H9 (cell line): Measurements from ENCODE around the gene CCDC170. TPM values are rescaled to one million over a fixed set of nuclear protein-coding genes. Genes with fewer than 3 reads are reported as not detected.
A peak's percentile ranks its signal among the peaks of the same experiment; 100 is the strongest.

ENCODE experiments used
- DNase-seq: peaks from one replicate; pipeline ENCODE4 v3.0.0-alpha.2; 2017
- H2AFZ ChIP-seq: one replicate; pipeline ENCODE4 v1.6.1; 2013; ENCODE audit warnings: mild to moderate bottlenecking, low read length, control low read depth, moderate library complexity
- H2AK5ac ChIP-seq: 2 replicates; pipeline ENCODE4 v1.6.1; 2013; ENCODE audit warnings: low read length, control low read depth, mixed read lengths; ENCODE audit not compliant: insufficient read length
- H2BK120ac ChIP-seq: one replicate; pipeline ENCODE4 v1.6.1; 2013; ENCODE audit warnings: low read depth, mild to moderate bottlenecking, low read length, control low read depth, inconsistent platforms; ENCODE audit not compliant: poor library complexity, severe bottlenecking
- H2BK12ac ChIP-seq: 2 replicates; pipeline ENCODE4 v1.6.1; 2013; ENCODE audit warnings: low read length, control low read depth, mixed read lengths, low read depth; ENCODE audit not compliant: insufficient read length
- H2BK15ac ChIP-seq: 2 replicates; pipeline ENCODE4 v1.6.1; 2013; ENCODE audit warnings: low read depth, low read length, control low read depth
- H2BK20ac ChIP-seq: one replicate; pipeline ENCODE4 v1.6.1; 2013; ENCODE audit warnings: low read depth, mild to moderate bottlenecking, low read length, control low read depth, inconsistent platforms; ENCODE audit not compliant: poor library complexity, severe bottlenecking
- H2BK5ac ChIP-seq: 2 replicates; pipeline ENCODE4 v1.6.1; 2013; ENCODE audit warnings: low read length, control low read depth, mixed read lengths; ENCODE audit not compliant: insufficient read length
- H3K14ac ChIP-seq: 2 replicates; pipeline ENCODE4 v1.6.1; 2013; ENCODE audit warnings: low read length, control low read depth; ENCODE audit not compliant: insufficient read depth
- H3K18ac ChIP-seq: 2 replicates; pipeline ENCODE4 v1.6.1; 2013; ENCODE audit warnings: low read depth, mild to moderate bottlenecking, mixed read lengths, low read length, control low read depth; ENCODE audit not compliant: insufficient read length
- H3K23ac ChIP-seq: 2 replicates; pipeline ENCODE4 v1.6.1; 2013; ENCODE audit warnings: low read length, control low read depth, mixed read lengths, low read depth; ENCODE audit not compliant: insufficient read length
- H3K23me2 ChIP-seq: 2 replicates; pipeline ENCODE4 v1.6.1; 2013; ENCODE audit warnings: low read depth, mild to moderate bottlenecking, mixed read lengths, low read length, control low read depth; ENCODE audit not compliant: insufficient read length, poor library complexity, severe bottlenecking
- H3K27ac ChIP-seq: 2 replicates; pipeline ENCODE4 v1.5.1; 2013; ENCODE audit warnings: low read length, control low read depth, mixed read lengths, low read depth; ENCODE audit not compliant: insufficient read length
- H3K27me3 ChIP-seq: 2 replicates; pipeline ENCODE4 v1.6.1; 2013; ENCODE audit warnings: low read length, control low read depth, inconsistent platforms; ENCODE audit not compliant: insufficient read depth
- H3K4ac ChIP-seq: 2 replicates; pipeline ENCODE4 v1.6.1; 2013; ENCODE audit warnings: low read depth, mild to moderate bottlenecking, control low read depth, inconsistent platforms, low read length, moderate library complexity
- H3K4me1 ChIP-seq: 2 replicates; pipeline ENCODE4 v1.6.1; 2013; ENCODE audit warnings: low read length, control low read depth, inconsistent platforms; ENCODE audit not compliant: insufficient read depth
- H3K4me2 ChIP-seq: 2 replicates; pipeline ENCODE4 v1.6.1; 2013; ENCODE audit warnings: low read length, control low read depth, mixed read lengths; ENCODE audit not compliant: insufficient read length, insufficient read depth
- H3K56ac ChIP-seq: 2 replicates; pipeline ENCODE4 v1.6.1; 2013; ENCODE audit warnings: low read depth, mild to moderate bottlenecking, mixed read lengths, low read length, control low read depth; ENCODE audit not compliant: insufficient read length
- H3K79me1 ChIP-seq: 2 replicates; pipeline ENCODE4 v1.6.1; 2013; ENCODE audit warnings: low read depth, mild to moderate bottlenecking, moderate library complexity, low read length, control low read depth, inconsistent platforms; ENCODE audit not compliant: insufficient read depth, poor library complexity, severe bottlenecking
- H3K79me2 ChIP-seq: 2 replicates; pipeline ENCODE4 v1.6.1; 2013; ENCODE audit warnings: low read length, control low read depth, inconsistent platforms; ENCODE audit not compliant: insufficient read depth
- H3K9ac ChIP-seq: 2 replicates; pipeline ENCODE4 v1.6.1; 2013; ENCODE audit warnings: low read length, control low read depth, mixed read lengths; ENCODE audit not compliant: insufficient read length; ENCODE audit errors: extremely low read depth
- H3K9me3 ChIP-seq: one replicate; pipeline ENCODE4 v1.6.1; 2013; ENCODE audit warnings: low read depth, low read length, inconsistent platforms; ENCODE audit not compliant: control insufficient read depth
- H3T11ph ChIP-seq: one replicate; pipeline ENCODE4 v1.6.1; 2013; ENCODE audit warnings: mild to moderate bottlenecking, low read length, control low read depth, inconsistent platforms
- H4K20me1 ChIP-seq: one replicate; pipeline ENCODE4 v1.6.1; 2013; ENCODE audit not compliant: control insufficient read depth, insufficient read length, insufficient read depth
- H4K5ac ChIP-seq: 2 replicates; pipeline ENCODE4 v1.6.1; 2013; ENCODE audit warnings: low read depth, mild to moderate bottlenecking, mixed read lengths, low read length, control low read depth; ENCODE audit not compliant: insufficient read length
- H4K8ac ChIP-seq: replicated peaks from 2 replicates; pipeline ENCODE4 v1.6.1; 2013; ENCODE audit warnings: low read length, control low read depth, mixed read lengths, low read depth; ENCODE audit not compliant: insufficient read length
- H4K91ac ChIP-seq: 2 replicates; pipeline ENCODE4 v1.6.1; 2013; ENCODE audit warnings: low read depth, mild to moderate bottlenecking, moderate library complexity, mixed read lengths, low read length, control low read depth; ENCODE audit not compliant: insufficient read length
- H3K27ac Mint-ChIP-seq, 3 experiments: 2 replicates in 2 of 3; 3 replicates in 1 of 3; pipeline ENCODE4 v1.8.0; 2020 to 2021; ENCODE audit warnings: mixed read lengths in 3 of 3, mild to moderate bottlenecking in 1 of 3, moderate library complexity in 1 of 3
- H3K27me3 Mint-ChIP-seq: 2 replicates; pipeline ENCODE4 v1.8.0; 2021; ENCODE audit warnings: low read depth, mild to moderate bottlenecking, moderate library complexity, mixed read lengths
- H3K36me3 Mint-ChIP-seq, 3 experiments: 2 replicates in 2 of 3; 3 replicates in 1 of 3; pipeline ENCODE4 v1.8.0; 2020 to 2021; ENCODE audit warnings: low read depth in 3 of 3, mixed read lengths in 3 of 3; ENCODE audit not compliant: insufficient read depth in 1 of 3
- H3K4me1 Mint-ChIP-seq, 2 experiments: 2 replicates each; pipeline ENCODE4 v1.8.0; 2020; ENCODE audit warnings: mixed read lengths in 2 of 2
- H3K4me3 Mint-ChIP-seq, 2 experiments: 2 replicates in 1 of 2; 3 replicates in 1 of 2; pipeline ENCODE4 v1.8.0; 2020 to 2021; ENCODE audit warnings: mild to moderate bottlenecking in 2 of 2, mixed read lengths in 2 of 2, moderate library complexity in 1 of 2
- H3K9me3 Mint-ChIP-seq, 2 experiments: 2 replicates in 1 of 2; 3 replicates in 1 of 2; pipeline ENCODE4 v1.8.0; 2020; ENCODE audit warnings: mild to moderate bottlenecking in 2 of 2, mixed read lengths in 2 of 2, moderate library complexity in 1 of 2
- WGBS: extraction: QIAGEN DNeasy Blood & Tissue Kit; methylation state at CpG from one replicate; pipeline ENCODE4 v1.1.7; 2013; ENCODE audit warnings: missing lambda C conversion rate, low lambda C conversion rate, mixed read lengths; ENCODE audit not compliant: insufficient read length; ENCODE audit errors: extremely low coverage; 5-methylcytosine and 5-hydroxymethylcytosine counted together
- total RNA-seq: library from RNA; stranded (reverse); gene quantifications from 2 replicates; pipeline ENCODE4 v1.2.1, GENCODE V29; 2021
- TF ChIP-seq, protein P1 (sequence below): fragments of 200-600 bp; sonication (generic); conservative IDR thresholded peaks from 3 replicates; pipeline ENCODE4 v1.8.0; 2021; ENCODE audit warnings: antibody characterized with exemption, mild to moderate bottlenecking

Gene CCDC170
- total RNA-seq, 1 experiment from 2014 or later: 0.07 TPM

DNA sequence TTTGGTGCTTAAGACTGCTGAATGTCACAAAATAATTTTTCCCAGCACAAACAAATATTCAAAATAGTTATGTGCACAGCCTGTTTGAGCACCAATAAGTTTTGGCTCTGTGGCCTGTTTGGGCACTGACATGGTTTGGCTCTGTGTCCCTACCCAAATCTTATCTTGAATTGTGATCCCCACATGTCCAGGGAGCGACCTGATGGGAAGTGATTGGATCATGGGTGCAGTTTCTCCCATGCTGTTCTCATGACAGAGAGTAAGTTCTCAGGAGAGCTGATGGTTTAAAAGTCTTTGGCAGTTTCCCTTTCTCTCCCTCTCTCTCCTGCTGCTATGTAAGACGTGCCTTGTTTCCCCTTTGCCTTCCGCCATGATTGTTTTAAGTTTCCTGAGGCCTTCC lies 167.7 kb downstream of the CCDC170 start:
- no peak overlapping the region for H2BK15ac ChIP-seq
- no peak overlapping the region for H2BK5ac ChIP-seq
- no peak overlapping the region for H2AFZ ChIP-seq
- Mint-ChIP-seq H3K36me3 (no peaks in the 10 kb centered on the region), H3K27ac (peak overlapping the region in 1 of 3 experiments; percentile 90; a peak in 2 of 7 replicates), H3K27me3 (no peaks in the 10 kb centered on the region), H3K4me3 (no peak overlapping the region), H3K4me1 (no peaks in the 10 kb centered on the region), H3K9me3 (no peaks in the 10 kb centered on the region; a peak in 1 of 5 replicates)
- H3K23me2 ChIP-seq: no peaks in the 10 kb centered on the region
- H3K4me2 ChIP-seq: no peak overlapping the region
- no peak for DNase-seq
- H3T11ph ChIP-seq: no peak overlapping the region
- no peak overlapping the region for H4K5ac ChIP-seq
- no peak overlapping the region for H3K18ac ChIP-seq
- no peaks in the 10 kb centered on the region for H3K4me1 ChIP-seq
- no peak overlapping the region for H3K14ac ChIP-seq
- H4K91ac ChIP-seq: no peak overlapping the region
- H4K20me1 ChIP-seq: no peaks in the 10 kb centered on the region
- H2AK5ac ChIP-seq: no peak overlapping the region
- H4K8ac ChIP-seq: no peak overlapping the region
- no peak overlapping the region for H3K4ac ChIP-seq
- H3K27me3 ChIP-seq: no peaks in the 10 kb centered on the region
- H3K79me2 ChIP-seq: no peaks in the 10 kb centered on the region
- TF ChIP-seq, protein P1, sequence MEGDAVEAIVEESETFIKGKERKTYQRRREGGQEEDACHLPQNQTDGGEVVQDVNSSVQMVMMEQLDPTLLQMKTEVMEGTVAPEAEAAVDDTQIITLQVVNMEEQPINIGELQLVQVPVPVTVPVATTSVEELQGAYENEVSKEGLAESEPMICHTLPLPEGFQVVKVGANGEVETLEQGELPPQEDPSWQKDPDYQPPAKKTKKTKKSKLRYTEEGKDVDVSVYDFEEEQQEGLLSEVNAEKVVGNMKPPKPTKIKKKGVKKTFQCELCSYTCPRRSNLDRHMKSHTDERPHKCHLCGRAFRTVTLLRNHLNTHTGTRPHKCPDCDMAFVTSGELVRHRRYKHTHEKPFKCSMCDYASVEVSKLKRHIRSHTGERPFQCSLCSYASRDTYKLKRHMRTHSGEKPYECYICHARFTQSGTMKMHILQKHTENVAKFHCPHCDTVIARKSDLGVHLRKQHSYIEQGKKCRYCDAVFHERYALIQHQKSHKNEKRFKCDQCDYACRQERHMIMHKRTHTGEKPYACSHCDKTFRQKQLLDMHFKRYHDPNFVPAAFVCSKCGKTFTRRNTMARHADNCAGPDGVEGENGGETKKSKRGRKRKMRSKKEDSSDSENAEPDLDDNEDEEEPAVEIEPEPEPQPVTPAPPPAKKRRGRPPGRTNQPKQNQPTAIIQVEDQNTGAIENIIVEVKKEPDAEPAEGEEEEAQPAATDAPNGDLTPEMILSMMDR: no peak
- H3K79me1 ChIP-seq: no peaks in the 10 kb centered on the region
- H3K23ac ChIP-seq: no peak overlapping the region
- H2BK120ac ChIP-seq: no peak overlapping the region
- H2BK12ac ChIP-seq: no peak overlapping the region
- no peak overlapping the region for H3K56ac ChIP-seq
- no peak overlapping the region for H2BK20ac ChIP-seq
- no peak overlapping the region for H3K9ac ChIP-seq
- no peak overlapping the region for H3K27ac ChIP-seq
- no CpG with 5 or more reads among the region's 3 CpGs for WGBS
- no peaks in the 10 kb centered on the region for H3K9me3 ChIP-seq
